ENCODE data around the gene CPED1.
"Not testable (repeated sequence)": the region's sequence is repeated elsewhere in the genome, so short reads cannot be mapped to it uniquely, and the experiment has no call there.

- not testable (repeated sequence) for TF ChIP-seq CTCF (conservative IDR thresholded peaks at IDR 0.05 in 1 of 2, IDR thresholded peaks at IDR 0.05 in 1 of 2; ENCODE audit: low read depth in 1 of 2, low read length in 2 of 2); EZH2 (IDR thresholded peaks at IDR 0.05; ENCODE audit: low read length, missing control alignments)
Observed at GRCh38 chr7:121036776-121037175, 48.3 kb downstream of the CPED1 start.

Measured in fibroblast of lung (primary cell).